ENCODE data around the gene KAT6B.

DNA sequence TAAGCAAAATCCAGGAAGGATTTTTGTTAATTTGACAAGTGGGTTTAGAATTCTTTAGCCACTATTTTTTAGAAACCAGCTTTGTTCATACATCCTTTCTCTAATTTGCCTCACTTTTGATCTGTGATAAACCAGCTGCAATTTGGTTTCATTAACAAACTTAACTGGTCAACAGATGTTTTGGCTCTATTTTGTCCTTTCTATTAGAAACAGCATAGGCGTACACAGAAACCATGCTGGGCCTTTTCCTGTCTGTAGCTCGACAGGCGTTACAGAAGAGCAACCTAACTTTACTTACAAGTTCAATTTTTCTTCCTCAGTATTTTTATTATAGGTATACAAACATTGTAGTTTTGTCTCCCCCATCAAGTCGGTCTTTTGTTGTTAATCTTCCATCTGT is 28.2 kb downstream of the KAT6B start:
- no peak for TF ChIP-seq REST (IDR thresholded peaks at IDR 0.05; ENCODE audit: insufficient read depth in 1 of 2, low read depth in 2 of 2, low read length in 2 of 2)
- TF ChIP-seq POLR2AphosphoS5 (IDR thresholded peaks at IDR 0.05; ENCODE audit: low read depth, low read length): no peak
- TF ChIP-seq SIN3A (IDR thresholded peaks at IDR 0.05; ENCODE audit: borderline replicate concordance, insufficient read depth, low read length): no peak
- no peak for TF ChIP-seq FOXP2 (optimal IDR thresholded peaks at IDR 0.05; ENCODE audit: borderline replicate concordance, extremely low read depth, extremely low read length, insufficient read depth)
- TF ChIP-seq TAF1 (IDR thresholded peaks at IDR 0.05; ENCODE audit: borderline replicate concordance, insufficient read depth, low read length): no peak
